Activated CD4-positive, alpha-beta T cell treated with anti-CD3 and anti-CD28 coated beads, Interleukin-2, amount 50 U/mL, for 24 hours (primary cell): ENCODE results near the gene IGFN1.
A peak's percentile ranks its signal among the peaks of the same experiment; 100 is the strongest.

ENCODE experiments used
- DNase-seq, 2 donors: peaks; one replicate each; pipeline ENCODE4 v3.0.0-alpha.2; 2020; ENCODE audit warnings: low read depth in 1 of 2, low spot score in 1 of 2

IGFN1 gene

DNA sequence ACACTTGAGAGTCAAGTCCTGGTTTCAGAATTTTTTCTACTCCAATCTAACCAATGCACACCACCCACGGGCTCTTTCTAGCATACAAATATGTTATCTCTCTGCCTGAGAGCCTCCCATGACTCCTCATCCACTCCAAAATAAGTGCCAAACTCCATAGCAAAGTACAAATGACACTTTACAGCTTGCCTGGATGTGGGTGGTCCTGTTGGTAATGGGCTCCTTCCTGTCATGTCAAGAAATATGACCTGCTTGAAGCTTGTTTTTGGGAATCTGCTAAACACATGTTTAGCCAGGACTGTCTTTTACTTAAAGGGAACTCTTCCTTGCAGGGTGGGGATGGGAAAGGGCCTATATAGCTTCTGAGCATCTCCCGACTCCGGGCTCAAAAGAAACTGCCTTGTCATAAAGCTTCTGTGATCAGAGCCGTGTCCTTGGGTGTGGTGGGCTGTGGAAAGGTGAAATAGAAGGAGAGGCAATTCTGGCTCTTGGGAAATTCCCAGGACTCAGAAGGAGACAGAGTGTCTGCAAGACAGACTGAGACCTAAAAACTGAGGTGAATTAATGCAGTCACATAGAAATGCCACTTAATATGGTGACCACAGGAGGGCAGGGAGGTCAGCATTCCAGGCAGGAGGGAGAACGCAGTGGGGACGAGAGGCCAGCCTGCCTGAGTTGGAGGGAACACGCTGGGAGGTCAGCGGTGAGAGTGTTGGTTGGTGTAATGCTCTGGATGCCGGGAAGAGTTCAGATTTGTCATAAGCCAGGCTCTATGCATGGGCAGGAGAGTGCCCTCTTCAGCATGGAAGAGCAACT lies 6.1 kb upstream of the IGFN1 start:
- no peak for DNase-seq

DNA sequence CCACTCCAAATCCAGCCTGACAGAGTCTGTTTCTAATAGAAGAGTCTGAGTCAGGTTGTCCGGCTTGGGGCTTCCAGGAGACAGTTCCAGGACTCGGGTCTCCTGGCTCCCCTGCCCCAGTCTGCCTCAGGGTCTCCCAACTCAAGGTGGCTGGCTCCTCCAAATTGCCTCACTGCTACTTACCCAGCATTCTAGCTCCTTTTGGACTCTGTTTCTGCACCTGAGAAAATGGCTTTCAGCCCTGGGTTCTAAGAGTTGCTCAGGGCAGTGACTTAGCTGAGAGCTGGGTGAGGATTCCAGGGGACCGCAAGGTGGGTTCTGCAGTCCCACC lies 5.5 kb upstream of the IGFN1 start:
- no peak for DNase-seq

GRCh38 chr1:201185527-201186128 lies 5.0 kb upstream of the IGFN1 start:
- DNase-seq, result no peak

DNA sequence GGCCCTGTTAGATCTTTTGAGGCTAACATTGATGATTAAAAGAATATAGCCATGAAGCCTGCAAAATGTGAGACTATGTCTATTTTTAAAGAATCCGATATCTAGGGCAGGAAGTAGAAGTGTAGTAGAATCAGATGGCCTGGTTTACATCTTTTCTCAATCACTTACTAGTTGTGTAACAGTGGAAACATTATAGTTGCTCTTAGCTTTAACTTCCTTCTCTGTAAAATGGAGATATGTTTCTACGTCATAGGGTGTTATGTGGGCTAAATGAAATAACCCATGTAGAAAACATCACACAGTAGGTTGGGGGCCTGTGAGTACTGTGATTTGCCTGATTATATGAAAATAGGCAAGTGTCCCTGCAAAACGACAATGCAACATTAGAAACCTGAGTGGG lies 4.4 kb upstream of the IGFN1 start:
- no peak for DNase-seq

DNA sequence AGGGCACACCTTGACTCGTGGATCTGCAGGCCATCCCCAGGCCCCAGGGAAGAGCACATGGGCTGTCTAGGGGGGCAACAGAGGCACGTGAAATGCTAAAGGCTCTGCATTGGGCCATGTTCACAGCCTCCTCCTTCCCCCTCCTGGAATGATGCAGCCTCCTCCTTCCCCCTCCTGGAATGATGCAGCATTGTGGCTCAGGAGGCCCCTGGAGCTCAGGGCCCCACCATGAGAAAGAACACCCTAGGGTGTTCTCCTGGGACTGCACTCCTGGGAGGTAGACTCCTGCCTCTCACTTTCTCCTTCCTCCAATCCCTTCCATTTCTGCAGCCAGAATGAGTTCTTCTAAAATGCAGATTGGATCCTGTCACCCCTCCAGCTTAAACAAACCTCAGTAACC lies 1.5 kb upstream of the IGFN1 start:
- DNase-seq, result no peak

GRCh38 chr1:201190005-201190404 lies 619 bp upstream of the IGFN1 start:
- DNase-seq, result no peak

DNA sequence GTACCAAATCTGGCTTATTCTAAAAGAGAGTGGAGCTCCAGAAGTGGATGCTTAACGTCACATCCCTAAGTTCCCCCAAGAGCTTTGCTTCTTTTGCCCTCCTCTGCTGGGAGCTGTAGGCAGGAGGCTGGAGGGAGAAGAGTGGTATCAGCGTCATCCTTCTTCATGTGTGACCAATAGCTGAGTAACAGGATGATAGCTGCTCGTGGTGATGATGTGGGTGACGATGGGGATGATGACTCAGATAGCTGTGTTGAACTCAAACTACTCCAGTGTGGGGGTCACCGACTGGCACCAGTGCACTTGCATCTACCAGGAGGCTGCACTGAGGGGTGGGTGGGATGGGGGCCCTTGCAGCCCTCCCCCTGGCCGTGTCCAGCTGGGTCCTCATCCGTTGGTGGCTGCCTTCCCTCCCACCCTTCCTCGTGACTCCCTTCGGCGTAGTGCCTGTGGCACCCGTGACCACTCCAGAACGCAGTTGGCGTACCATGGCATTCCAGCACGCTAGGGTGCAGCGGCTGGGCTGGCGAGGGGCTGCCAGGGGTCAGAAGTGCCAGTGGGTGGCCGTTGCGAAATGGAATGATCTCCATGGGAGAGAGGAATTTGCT lies 1.1 kb downstream of the IGFN1 start:
- DNase-seq, result peak in 1 of 2 donors; percentile 20

GRCh38 chr1:201192261-201192788 lies 1.7 kb downstream of the IGFN1 start:
- DNase-seq, result no peak

- DNase-seq, result no peak
These were observed 3.4 kb downstream of the IGFN1 start for GRCh38 chr1:201194046-201194445.

- DNase-seq, result no peak
These were observed 8.0 kb downstream of the IGFN1 start for GRCh38 chr1:201198598-201198997.

DNA sequence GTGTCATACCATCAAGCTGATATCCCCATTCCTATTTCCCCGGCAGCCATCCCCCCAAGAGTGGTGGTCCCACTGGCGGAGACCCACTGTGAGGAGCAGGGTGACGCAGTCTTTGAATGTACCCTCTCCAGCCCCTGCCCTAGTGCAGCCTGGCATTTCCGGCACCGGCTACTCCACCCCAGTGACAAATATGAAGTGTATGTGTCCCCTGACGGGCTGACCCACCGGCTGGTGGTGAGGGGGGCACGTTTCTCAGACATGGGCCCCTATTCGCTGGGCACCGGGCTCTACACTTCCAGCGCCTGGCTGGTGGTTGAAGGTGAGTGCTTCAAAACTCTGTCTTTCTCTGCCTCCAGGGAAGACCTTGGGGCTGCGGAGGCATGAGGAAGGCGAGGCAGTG lies 14.4 kb downstream of the IGFN1 start:
- no peak for DNase-seq

DNA sequence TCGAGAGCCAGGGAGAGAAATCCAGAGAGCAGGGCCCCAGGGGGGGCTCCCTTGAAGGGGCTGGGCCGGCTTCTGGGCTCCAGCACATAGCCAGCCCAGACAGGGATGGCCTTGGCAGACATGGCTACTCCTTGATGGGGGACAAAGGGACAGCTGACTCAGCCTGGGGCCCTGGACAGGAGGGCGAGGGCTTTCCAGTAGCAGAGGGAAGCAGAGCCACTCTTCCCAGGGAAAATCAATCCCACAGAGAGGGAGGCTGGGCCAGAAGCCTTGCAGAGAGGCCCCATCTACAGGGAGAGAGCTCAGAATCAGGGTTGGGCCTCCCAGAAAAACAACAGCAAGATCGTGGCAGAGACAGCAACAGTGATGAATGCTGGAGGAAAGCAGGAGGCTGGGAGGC lies 15.6 kb downstream of the IGFN1 start:
- no peak for DNase-seq

- DNase-seq, result no peak
These were observed 16.4 kb downstream of the IGFN1 start for GRCh38 chr1:201207046-201207445.

GRCh38 chr1:201208236-201208635 lies 17.6 kb downstream of the IGFN1 start:
- no peak for DNase-seq

GRCh38 chr1:201212056-201212455 lies 21.4 kb downstream of the IGFN1 start:
- DNase-seq, result no peak

DNA sequence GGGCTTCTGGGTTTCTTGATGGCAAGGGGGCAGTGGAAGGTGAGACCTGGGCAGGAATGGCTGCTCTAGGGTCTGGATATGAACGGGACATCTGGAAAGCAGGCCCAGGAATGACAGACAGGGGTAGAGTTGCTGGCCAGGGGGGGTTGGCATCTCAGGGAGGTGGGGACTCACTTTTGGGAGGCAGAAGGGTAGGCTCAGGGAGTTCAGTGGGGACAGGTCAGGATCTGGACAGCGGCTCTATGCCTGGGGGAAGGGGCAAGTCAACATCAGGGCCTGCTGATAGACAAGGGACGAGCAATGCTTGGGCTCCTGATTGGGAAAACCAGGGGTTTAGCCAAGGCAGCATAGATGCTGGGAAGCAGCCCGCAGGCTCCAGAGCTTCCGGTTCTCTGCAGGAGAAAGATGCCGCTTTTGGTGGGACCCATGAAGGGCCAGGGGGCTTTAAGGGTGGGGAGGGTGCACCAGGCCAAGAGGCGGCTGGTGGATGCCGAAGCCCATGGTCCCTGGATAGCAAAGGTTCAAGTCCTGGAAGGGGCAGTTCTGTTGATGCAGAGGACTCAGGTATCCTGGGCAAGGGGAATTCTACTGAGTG lies 21.9 kb downstream of the IGFN1 start:
- DNase-seq, result no peak

- DNase-seq, result no peak
These were observed 22.6 kb downstream of the IGFN1 start for GRCh38 chr1:201213106-201213770.

GRCh38 chr1:201213926-201214325 lies 23.3 kb downstream of the IGFN1 start:
- DNase-seq, result no peak

DNA sequence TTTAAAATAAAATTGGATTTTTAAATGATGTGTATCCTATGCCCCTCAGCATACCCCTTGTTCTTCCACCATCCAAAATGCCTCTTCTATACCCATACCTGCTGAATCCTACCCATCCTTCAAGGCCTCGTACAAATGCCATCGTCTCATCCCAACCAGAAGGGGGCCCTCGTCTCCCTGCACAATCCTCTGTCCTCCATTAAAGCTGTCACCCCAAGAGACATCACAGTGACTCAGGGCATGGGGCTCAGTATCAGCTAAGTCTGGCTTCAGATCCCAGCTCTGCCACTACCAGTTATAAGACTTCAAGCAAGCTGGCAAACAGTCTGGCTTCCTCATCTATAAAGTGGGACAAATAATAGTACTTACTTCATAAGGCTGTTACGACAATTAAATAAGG lies 23.8 kb downstream of the IGFN1 start:
- DNase-seq, result no peak

- DNase-seq, result no peak
These were observed 24.3 kb downstream of the IGFN1 start for GRCh38 chr1:201214886-201215285.

- no peak for DNase-seq
These were observed 25.1 kb downstream of the IGFN1 start for GRCh38 chr1:201215531-201216357.
